ENCODE data around the gene ASTN2.

DNA sequence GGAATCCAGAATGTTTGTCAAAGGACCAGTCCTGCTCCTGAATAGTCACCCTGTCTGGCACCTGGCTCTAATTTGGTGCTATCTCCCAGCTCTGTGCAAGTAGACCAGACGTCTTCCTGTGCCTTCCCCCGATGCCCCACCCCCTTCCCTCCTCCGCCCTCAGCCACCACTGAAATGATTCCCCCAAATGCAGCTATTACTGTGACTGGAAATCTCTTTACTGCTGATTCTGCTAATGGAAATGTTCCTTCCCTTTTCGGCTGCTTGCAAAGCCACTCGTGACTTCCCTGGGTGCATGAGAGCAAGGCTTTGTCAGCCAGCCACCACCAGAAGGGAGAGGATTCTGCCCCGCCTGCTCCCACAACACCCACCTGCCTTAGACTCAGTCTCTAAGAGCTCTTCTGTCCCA, 11.4 kb downstream of the ASTN2 start:
- no peak for TF ChIP-seq POLR2A (IDR thresholded peaks at IDR 0.05)
- TF ChIP-seq POLR2AphosphoS5 (IDR thresholded peaks at IDR 0.05), result no peak
- TF ChIP-seq, protein P1, sequence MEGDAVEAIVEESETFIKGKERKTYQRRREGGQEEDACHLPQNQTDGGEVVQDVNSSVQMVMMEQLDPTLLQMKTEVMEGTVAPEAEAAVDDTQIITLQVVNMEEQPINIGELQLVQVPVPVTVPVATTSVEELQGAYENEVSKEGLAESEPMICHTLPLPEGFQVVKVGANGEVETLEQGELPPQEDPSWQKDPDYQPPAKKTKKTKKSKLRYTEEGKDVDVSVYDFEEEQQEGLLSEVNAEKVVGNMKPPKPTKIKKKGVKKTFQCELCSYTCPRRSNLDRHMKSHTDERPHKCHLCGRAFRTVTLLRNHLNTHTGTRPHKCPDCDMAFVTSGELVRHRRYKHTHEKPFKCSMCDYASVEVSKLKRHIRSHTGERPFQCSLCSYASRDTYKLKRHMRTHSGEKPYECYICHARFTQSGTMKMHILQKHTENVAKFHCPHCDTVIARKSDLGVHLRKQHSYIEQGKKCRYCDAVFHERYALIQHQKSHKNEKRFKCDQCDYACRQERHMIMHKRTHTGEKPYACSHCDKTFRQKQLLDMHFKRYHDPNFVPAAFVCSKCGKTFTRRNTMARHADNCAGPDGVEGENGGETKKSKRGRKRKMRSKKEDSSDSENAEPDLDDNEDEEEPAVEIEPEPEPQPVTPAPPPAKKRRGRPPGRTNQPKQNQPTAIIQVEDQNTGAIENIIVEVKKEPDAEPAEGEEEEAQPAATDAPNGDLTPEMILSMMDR (IDR thresholded peaks at IDR 0.05), result no peak
